GM19043 (cell line): Measurements from ENCODE around the gene CLSTN2.

ENCODE experiments used
- ATAC-seq: cut with Tn5 transposase; IDR thresholded peaks from one replicate; pipeline ENCODE4 v1.9.1; 2021; ENCODE audit warnings: low read depth; ENCODE audit not compliant: unreplicated experiment

The CLSTN2 gene

GRCh38 chr3:140258222-140258724 lies 323.3 kb downstream of the CLSTN2 start:
- ATAC-seq, result no peak

GRCh38 chr3:140265302-140265701 lies 330.3 kb downstream of the CLSTN2 start:
- no peak for ATAC-seq

- ATAC-seq, result no peak
Observed at GRCh38 chr3:140268103-140268502, 333.1 kb downstream of the CLSTN2 start.

GRCh38 chr3:140268610-140269009 lies 333.6 kb downstream of the CLSTN2 start:
- no peak for ATAC-seq

GRCh38 chr3:140270329-140270728 lies 335.3 kb downstream of the CLSTN2 start:
- ATAC-seq, result no peak

- no peak for ATAC-seq
Observed at GRCh38 chr3:140273542-140274195, 338.7 kb downstream of the CLSTN2 start.

- no peak for ATAC-seq
Observed at GRCh38 chr3:140274429-140274828, 339.4 kb downstream of the CLSTN2 start.

GRCh38 chr3:140276703-140277102 lies 341.7 kb downstream of the CLSTN2 start:
- ATAC-seq, result no peak

- no peak for ATAC-seq
Observed at GRCh38 chr3:140277886-140278285, 342.9 kb downstream of the CLSTN2 start.

- no peak for ATAC-seq
Observed at GRCh38 chr3:140284372-140284771, 349.4 kb downstream of the CLSTN2 start.

- no peak for ATAC-seq
Observed at GRCh38 chr3:140285380-140285779, 350.4 kb downstream of the CLSTN2 start.

- no peak for ATAC-seq
Observed at GRCh38 chr3:140288595-140288994, 353.6 kb downstream of the CLSTN2 start.

- no peak for ATAC-seq
Observed at GRCh38 chr3:140290105-140290504, 355.1 kb downstream of the CLSTN2 start.

- ATAC-seq, result no peak
Observed at GRCh38 chr3:140292170-140292569, 357.2 kb downstream of the CLSTN2 start.

GRCh38 chr3:140292684-140293083 lies 357.7 kb downstream of the CLSTN2 start:
- ATAC-seq, result no peak

GRCh38 chr3:140294058-140294457 lies 359.1 kb downstream of the CLSTN2 start:
- ATAC-seq, result no peak

GRCh38 chr3:140296796-140297352 lies 361.9 kb downstream of the CLSTN2 start:
- ATAC-seq, result no peak

GRCh38 chr3:140298043-140298442 lies 363.1 kb downstream of the CLSTN2 start:
- no peak for ATAC-seq

- ATAC-seq, result no peak
Observed at GRCh38 chr3:140298569-140299070, 363.6 kb downstream of the CLSTN2 start.

- ATAC-seq, result no peak
Observed at GRCh38 chr3:140303875-140304274, 368.9 kb downstream of the CLSTN2 start.

GRCh38 chr3:140308535-140308934 lies 373.6 kb downstream of the CLSTN2 start:
- no peak for ATAC-seq

GRCh38 chr3:140311428-140311827 lies 376.4 kb downstream of the CLSTN2 start:
- ATAC-seq, result no peak
